GM12878 (cell line): ENCODE measurements around the gene ZNF813. TPM values are rescaled to one million over a fixed set of nuclear protein-coding genes. Genes with fewer than 3 reads are reported as not detected.

ENCODE experiments used
- ATAC-seq: fragments of 200-7000 bp; cut with Tn5 transposase; 3 replicates; pipeline ENCODE4 v1.9.1; 2020; ENCODE audit warnings: mild to moderate bottlenecking, moderate library complexity
- Bru-seq: library from RNA; stranded (reverse); fragments of 400-500 nt; gene quantifications from one replicate; lab custom pipeline; 2021; lab: Mats Ljungman, UMichigan
- BruChase-seq, 2 experiments: library from RNA; stranded (reverse); fragments of 400-500 nt; gene quantifications; one replicate each; lab custom pipeline; 2021; lab: Mats Ljungman, UMichigan
- BruUV-seq: library from RNA; stranded (reverse); fragments of 400-500 nt; replicated peaks from 2 replicates; lab custom pipeline; 2021; lab: Mats Ljungman, UMichigan
- CTCF ChIA-PET: fragments of 300-600 bp; sonication (Branson Sonifier 250); formaldehyde crosslinking; extraction: SDS; loops from one replicate; lab custom pipeline; 2021; ENCODE audit warnings: inconsistent platforms; lab: Yijun Ruan, JAX
- POLR2A ChIA-PET: fragments of 350-600 bp; formaldehyde crosslinking; extraction: SDS; loops from one replicate; lab custom pipeline; 2021; ENCODE audit warnings: inconsistent platforms; lab: Charles Lee
- RAD21 ChIA-PET: fragments of 300-600 bp; sonication (Branson Sonifier 250); formaldehyde crosslinking; loops from one replicate; lab custom pipeline; 2023; ENCODE audit warnings: antibody characterized with exemption; ENCODE audit not compliant: unreplicated experiment; lab: Charles Lee
- SMC1A ChIA-PET: fragments of 300-600 bp; sonication (Branson Sonifier 250); formaldehyde crosslinking; loops from one replicate; lab custom pipeline; 2023; ENCODE audit not compliant: unreplicated experiment, uncharacterized antibody; lab: Charles Lee
- DNase-seq: peaks from one replicate; pipeline ENCODE4 v3.0.0-alpha.2; 2011; ENCODE audit warnings: low read depth, low spot score
- FAIRE-seq: peaks from 3 replicates; lab custom pipeline; 2011; peaks lifted over from hg19 to GRCh38; lab: Jason Lieb, UNC
- H2AFZ ChIP-seq: 2 replicates; pipeline ENCODE4 v1.6.0; 2011; ENCODE audit warnings: low read depth, low read length, control low read depth; ENCODE audit not compliant: control insufficient read depth
- H3K27ac ChIP-seq: 2 replicates; pipeline ENCODE4 v1.5.1; 2011; ENCODE audit warnings: control low read depth; ENCODE audit not compliant: control insufficient read depth, insufficient read depth
- H3K27me3 ChIP-seq, 2 experiments: replicated peaks in 1 of 2; 2 replicates each; pipeline versions ENCODE4 v1.6.0 to v1.6.1; 2011; ENCODE audit warnings: low read length in 1 of 2; ENCODE audit not compliant: control insufficient read depth in 2 of 2, insufficient read depth in 2 of 2
- H3K36me3 ChIP-seq, 2 experiments: 2 replicates each; pipeline ENCODE4 v1.5.1; 2011; ENCODE audit warnings: low read length in 1 of 2; ENCODE audit not compliant: control insufficient read depth in 2 of 2, insufficient read depth in 2 of 2
- H3K4me1 ChIP-seq: 2 replicates; pipeline ENCODE4 v1.6.1; 2011; ENCODE audit warnings: mild to moderate bottlenecking, low read length, moderate library complexity, mixed read lengths; ENCODE audit not compliant: control insufficient read depth, insufficient read depth
- H3K4me2 ChIP-seq: 2 replicates; pipeline ENCODE4 v1.6.0; 2011; ENCODE audit warnings: control low read depth; ENCODE audit not compliant: control insufficient read depth, insufficient read depth
- H3K4me3 ChIP-seq: fragments of 200-600 bp; sonication (generic); 2 replicates; pipeline ENCODE4 v1.5.1; 2016
- H3K79me2 ChIP-seq: 2 replicates; pipeline ENCODE4 v1.6.0; 2011; ENCODE audit warnings: low read length; ENCODE audit not compliant: control insufficient read depth, insufficient read depth
- H3K9ac ChIP-seq: 2 replicates; pipeline ENCODE4 v1.8.0; 2011; ENCODE audit warnings: low read length, control low read depth, mixed read lengths; ENCODE audit not compliant: control insufficient read depth, insufficient read depth
- H3K9me3 ChIP-seq: replicated peaks from 3 replicates; pipeline ENCODE4 v1.5.1; 2011; ENCODE audit warnings: mild to moderate bottlenecking, low read length; ENCODE audit not compliant: control insufficient read depth, insufficient read depth
- H4K20me1 ChIP-seq: 2 replicates; pipeline ENCODE4 v1.6.0; 2011; ENCODE audit not compliant: control insufficient read depth, insufficient read depth
- BHLHE40 ChIP-seq, 2 experiments: fragments of 450-650 bp in 1 of 2; IDR thresholded peaks; 2 replicates each; pipeline ENCODE4 v1.6.1; 2011 to 2017; ENCODE audit warnings: low read depth in 2 of 2, borderline replicate concordance in 1 of 2, improper control_type of control experiment in 1 of 2, low read length in 1 of 2, mild to moderate bottlenecking in 1 of 2
- CTCF ChIP-seq, 3 experiments: IDR thresholded peaks in 2 of 3; conservative IDR thresholded peaks in 1 of 3; 2 replicates each; pipeline ENCODE4 v1.5.1; 2011; ENCODE audit warnings: low read depth in 3 of 3, low read length in 3 of 3, mild to moderate bottlenecking in 3 of 3, control low read depth in 2 of 3, moderate library complexity in 2 of 3, inconsistent platforms in 1 of 3, mixed read lengths in 1 of 3; ENCODE audit not compliant: control insufficient read depth in 2 of 3, insufficient read depth in 1 of 3; ENCODE audit errors: extremely low read depth in 1 of 3
- DPF2 ChIP-seq: fragments of 450-650 bp; IDR thresholded peaks from 2 replicates; pipeline ENCODE4 v1.6.1; 2017; ENCODE audit warnings: mild to moderate bottlenecking
- E4F1 ChIP-seq: fragments of 450-650 bp; IDR thresholded peaks from 2 replicates; pipeline ENCODE4 v1.6.1; 2018; ENCODE audit warnings: borderline replicate concordance, mild to moderate bottlenecking; ENCODE audit not compliant: partially characterized antibody
- PBX3 ChIP-seq: IDR thresholded peaks from 2 replicates; pipeline ENCODE4 v1.6.1; 2011; ENCODE audit warnings: mild to moderate bottlenecking, low read depth, low read length, moderate library complexity; ENCODE audit not compliant: insufficient replicate concordance
- POLR2A ChIP-seq: IDR thresholded peaks from 2 replicates; pipeline ENCODE4 v1.6.1; 2011; ENCODE audit warnings: low read depth, mild to moderate bottlenecking, low read length
- ZNF687 ChIP-seq: fragments of 450-650 bp; IDR thresholded peaks from 2 replicates; pipeline ENCODE4 v1.6.1; 2017; ENCODE audit warnings: mild to moderate bottlenecking, moderate library complexity
- WGBS: methylation state at CpG from one replicate; pipeline ENCODE4 v1.1.6; 2016; ENCODE audit warnings: low lambda C conversion rate; ENCODE audit not compliant: insufficient replicate concordance, insufficient coverage; ENCODE audit errors: missing lambda C conversion rate; 5-methylcytosine and 5-hydroxymethylcytosine counted together
- in situ Hi-C: fragments of 300-500 bp; cut with MboI; formaldehyde crosslinking; loops from 9 replicates; pipeline ENCODE4 v1.14.3; 2018; ENCODE audit warnings: mixed read lengths
- intact Hi-C: fragments of 100-400 bp; cut with micrococcal nuclease; formaldehyde crosslinking; loops from one replicate; pipeline ENCODE4 v1.14.2; 2022; ENCODE audit not compliant: unreplicated experiment
- long read RNA-seq, 2 experiments: library from polyadenylated mRNA; unstranded; transcript quantifications; one replicate each; pipeline ENCODE4 v2.0.0, GENCODE V29; 2019 to 2020
- polyA minus RNA-seq, 3 experiments: library from RNA; depleted of rRNA, polyadenylated mRNA; stranded (reverse); fragments of >200 nt; gene quantifications; 2 replicates each; pipeline ENCODE4 v1.2.3, GENCODE V29; 2011
- polyA plus RNA-seq, 11 experiments: library from polyadenylated mRNA; depleted of rRNA in 4 of 11; unstranded in 6 of 11; stranded (reverse) in 5 of 11; fragments of >200 nt; fragmentation: Nextera tagmentation in 4 of 11; fragmentation: Illumina TruSeq in 1 of 11; extraction: Ambion mirVana in 4 of 11; extraction: Trizol in 1 of 11; gene quantifications; 1 replicate in 1 of 11; 2 replicates in 10 of 11; pipeline versions ENCODE4 v1.2.1 to v1.2.3, GENCODE V29; 2011 to 2016; ENCODE audit warnings: inconsistent platforms in 2 of 11, missing spikeins in 2 of 11, low read depth in 1 of 11
- total RNA-seq, 4 experiments: library from RNA; depleted of rRNA in 3 of 4; stranded (reverse); fragments of >200 nt in 3 of 4; fragmentation: Illumina TruSeq in 1 of 4; extraction: Trizol in 1 of 4; gene quantifications; 2 replicates each; pipeline versions ENCODE4 v1.2.1 to v1.2.3, GENCODE V29; 2013 to 2021

Gene ZNF813
- total RNA-seq (2013; cell fraction: nucleolus; rRNA removed), result 18.0 and 18.6 TPM in 2 replicates
- total RNA-seq (2014; rRNA removed) (2.1 and 3.0 TPM in 2 replicates), total RNA-seq (2014; rRNA removed; fragmentation: Illumina TruSeq; extraction: Trizol) (4.8 and 5.1 TPM in 2 replicates), total RNA-seq (2021) (2.9 and 3.4 TPM in 2 replicates), polyA plus RNA-seq (2011; rRNA removed) (4.3 and 7.6 TPM in 2 replicates), polyA plus RNA-seq (2014; fragmentation: Illumina TruSeq; extraction: Trizol) (2.7 and 3.4 TPM in 2 replicates), polyA plus RNA-seq (2014; fragmentation: Nextera tagmentation; extraction: Ambion mirVana) (under 1 TPM; 0.27 to 0.84 TPM), polyA plus RNA-seq (2014; rRNA removed) (1.2 and 1.3 TPM in 2 replicates), polyA plus RNA-seq (2016; fragmentation: Nextera tagmentation; extraction: Ambion mirVana) (1 to 10 TPM; 2.4 to 2.9 TPM), polyA minus RNA-seq (2011; rRNA and poly(A)+ RNA removed) (5.0 and 8.6 TPM in 2 replicates), Bru-seq, nascent RNA (percentile 73 among the genes with signal in this experiment), BruChase-seq, experiment 1, labeled RNA remaining after a 6-hour chase (percentile 64 among the genes with signal in this experiment), BruChase-seq, experiment 2, labeled RNA remaining after a 2-hour chase (percentile 72 among the genes with signal in this experiment)
- polyA plus RNA-seq (2011; ENCODE audit: low read depth), result 1.6 TPM
- 1.7 and 2.0 TPM in 2 replicates for polyA plus RNA-seq (2011; cell fraction: cytosol; rRNA removed)
- 1.5 and 1.9 TPM in 2 replicates for polyA plus RNA-seq (2011; cell fraction: nucleus; rRNA removed)
- polyA plus RNA-seq (2012), result 2.8 TPM in 2 replicates
- polyA minus RNA-seq (2011; cell fraction: cytosol; rRNA and poly(A)+ RNA removed), result 2.5 and 3.3 TPM in 2 replicates
- polyA minus RNA-seq (2011; cell fraction: nucleus; rRNA and poly(A)+ RNA removed), result 1.9 and 2.7 TPM in 2 replicates
- long read RNA-seq, experiment 1, result 0 reads
- long read RNA-seq, experiment 2, full-length matches to known transcripts, result 2 of 3 reads
- long read RNA-seq, experiment 2, partial matches to known transcripts, result 0 of 3 reads
- long read RNA-seq, experiment 2, other reads (novel, unspliced or antisense), result 1 of 3 reads

GRCh38 chr19:53467485-53468262 lies at the start of gene ZNF813:
TSS of gene ZNF813 (plus strand) at chr19:53467733. CDS start at chr19:53483823, 16,090 bp downstream.
- no TSS peak for BruUV-seq
- Histone ChIP-seq H3K27me3 (no peaks in the 10 kb centered on the region), H3K9me3 (peaks cover 3% of the 10 kb centered on the region; the same call in 1 of the 3 replicates), H3K79me2 (peaks cover 1% of the 10 kb centered on the region; the same call in 1 of the 2 replicates), H3K4me3 (peak within 1 kb of the TSS; percentile 96), H3K4me1 (no peaks in the 10 kb centered on the region), H3K4me2 (peak within 1 kb of the TSS; percentile 74), H3K27ac (peak within 1 kb of the TSS; percentile 71), H3K36me3 (no peaks in the 10 kb centered on the region), H3K9ac (peak within 1 kb of the TSS; percentile 78), H4K20me1 (no peaks in the 10 kb centered on the region), H2AFZ (peak within 1 kb of the TSS; percentile 87)
- RAD21 ChIA-PET, result interaction anchor here (0.6 kb wide), 1 partner anchor 443 kb away, joined by 3 read pairs; no protein-coding TSS in a partner anchor
- 1% methylated on average over 51 of the region's 55 CpGs for WGBS
- POLR2A ChIA-PET, result no interaction called here
- ATAC-seq, result peak; percentile 99
- no peak for FAIRE-seq
- in situ Hi-C loops, result no loop called here
- peak; percentile 64 for DNase-seq
- SMC1A ChIA-PET, result no interaction called here
- intact Hi-C loops, result loop anchor here (1.0 kb wide), 1 partner anchor 53 kb away; no protein-coding TSS in a partner anchor
- CTCF ChIA-PET, result no interaction called here
- TF ChIP-seq POLR2A (peak; percentile 80), ZNF687 (peak; percentile 36; the same call in 1 of the 2 replicates), DPF2 (no peak), BHLHE40 (IDR thresholded peaks at IDR 0.05; ENCODE audit: borderline replicate concordance in 1 of 2, low read depth in 2 of 2, low read length in 1 of 2) (0 out of 4 replicates have a peak, but pooled peaks of 1 of the 2 experiments have one; percentile 28), CTCF (IDR thresholded peaks at IDR 0.05 in 2 of 3, conservative IDR thresholded peaks at IDR 0.05 in 1 of 3; ENCODE audit: control insufficient read depth in 2 of 3, extremely low read depth in 1 of 3, insufficient read depth in 1 of 3, low read depth in 3 of 3, low read length in 3 of 3) (no peak), PBX3 (peak; percentile 51), E4F1 (peak; percentile 58)
